DND-41 (cell line): ENCODE data around the gene KCNIP1.

Experiments used
- ATAC-seq: fragments of 200-7000 bp; cut with Tn5 transposase; 3 replicates; pipeline ENCODE4 v1.9.1; 2021; ENCODE audit warnings: low read depth; ENCODE audit not compliant: insufficient read depth
- DNase-seq: peaks from one replicate; pipeline ENCODE4 v3.0.0-alpha.2; 2020
- H2AFZ ChIP-seq: 2 replicates; pipeline ENCODE4 v1.6.0; 2012; ENCODE audit warnings: low read depth, low read length
- H3K27ac ChIP-seq: 2 replicates; pipeline ENCODE4 v1.5.1; 2012; ENCODE audit warnings: low read length, inconsistent platforms
- H3K27me3 ChIP-seq: fragments of 200-600 bp; sonication (generic); 2 replicates; pipeline ENCODE4 v1.6.0; 2012; ENCODE audit warnings: low read length, mild to moderate bottlenecking, inconsistent platforms; ENCODE audit not compliant: insufficient read depth, poor library complexity
- H3K36me3 ChIP-seq: 2 replicates; pipeline ENCODE4 v1.5.1; 2012; ENCODE audit warnings: low read length, inconsistent platforms; ENCODE audit not compliant: insufficient read depth
- H3K4me1 ChIP-seq: 2 replicates; pipeline ENCODE4 v1.5.1; 2012; ENCODE audit warnings: mild to moderate bottlenecking, low read length; ENCODE audit not compliant: insufficient read depth
- H3K4me2 ChIP-seq: 2 replicates; pipeline ENCODE4 v1.6.0; 2012; ENCODE audit warnings: mild to moderate bottlenecking, moderate library complexity, low read length, inconsistent platforms; ENCODE audit not compliant: insufficient read depth
- H3K4me3 ChIP-seq, 2 experiments: fragments of 200-600 bp in 1 of 2; shearing (Covaris generic) in 1 of 2; 2 replicates each; pipeline ENCODE4 v1.5.1; 2012 to 2016; ENCODE audit warnings: inconsistent platforms in 2 of 2, low read length in 2 of 2, mild to moderate bottlenecking in 2 of 2, low read depth in 1 of 2, moderate library complexity in 1 of 2
- H3K79me2 ChIP-seq: 2 replicates; pipeline ENCODE4 v1.6.0; 2012; ENCODE audit warnings: low read length, inconsistent platforms; ENCODE audit not compliant: insufficient read depth
- H3K9ac ChIP-seq: 2 replicates; pipeline ENCODE4 v1.6.0; 2012; ENCODE audit warnings: low read depth, mild to moderate bottlenecking, inconsistent platforms, low read length, moderate library complexity
- H3K9me3 ChIP-seq: 2 replicates; pipeline ENCODE4 v1.5.1; 2012; ENCODE audit warnings: low read length, moderate library complexity, mild to moderate bottlenecking, inconsistent platforms; ENCODE audit not compliant: insufficient read depth, severe bottlenecking
- H4K20me1 ChIP-seq: 2 replicates; pipeline ENCODE4 v1.6.0; 2012; ENCODE audit warnings: low read length; ENCODE audit not compliant: insufficient read depth
- CTCF ChIP-seq: IDR thresholded peaks from 2 replicates; pipeline ENCODE4 v1.5.1; 2012; ENCODE audit warnings: borderline replicate concordance, low read length, moderate library complexity, mild to moderate bottlenecking; ENCODE audit not compliant: poor library complexity, severe bottlenecking; ENCODE audit errors: extremely low read depth
- EZH2 ChIP-seq: IDR thresholded peaks from 3 replicates; pipeline ENCODE4 v1.6.1; 2012; ENCODE audit warnings: borderline replicate concordance, low read depth, mild to moderate bottlenecking, moderate library complexity, low read length, inconsistent platforms; ENCODE audit not compliant: severe bottlenecking

Gene KCNIP1

GRCh38 chr5:170749911-170750431, 246.2 kb downstream of the KCNIP1 start:
- no peaks in the 10 kb centered on the region for H4K20me1 ChIP-seq
- DNase-seq (no peak), ATAC-seq (no peak)
- no peaks in the 10 kb centered on the region for H3K36me3 ChIP-seq
- H3K27ac ChIP-seq: no peak overlapping the region
- no peak overlapping the region for H3K9ac ChIP-seq
- H3K27me3 ChIP-seq: no peaks in the 10 kb centered on the region
- no peaks in the 10 kb centered on the region for H3K9me3 ChIP-seq
- H2AFZ ChIP-seq: no peak overlapping the region
- H3K79me2 ChIP-seq: no peaks in the 10 kb centered on the region
- H3K4me1 ChIP-seq: no peaks in the 10 kb centered on the region
- no peak for TF ChIP-seq EZH2
- no peak for TF ChIP-seq CTCF
- no peak overlapping the region for H3K4me3 ChIP-seq
- no peak overlapping the region for H3K4me2 ChIP-seq

DNA sequence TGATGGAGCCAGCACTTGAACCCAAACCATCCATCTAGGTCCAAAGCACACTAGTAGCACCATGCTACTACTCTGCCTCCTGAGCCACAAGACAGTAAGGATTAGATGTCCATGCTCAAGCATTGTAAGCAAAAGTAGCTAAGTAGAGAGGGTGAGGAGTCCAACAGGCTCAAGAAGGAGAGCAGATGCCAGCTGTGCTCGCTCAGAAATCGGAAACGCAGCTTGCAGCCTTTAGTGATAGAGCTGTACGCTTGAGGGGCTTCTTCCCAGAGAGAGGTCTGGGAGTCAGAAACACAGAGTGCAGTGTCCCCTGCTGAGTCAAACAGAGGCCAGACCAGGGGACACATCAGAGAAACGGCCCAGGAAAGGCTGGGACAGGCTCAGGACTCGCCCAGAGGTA, 247.0 kb downstream of the KCNIP1 start:
- Histone ChIP-seq H3K4me2 (no peak overlapping the region), H3K27me3 (no peaks in the 10 kb centered on the region), H3K4me1 (no peaks in the 10 kb centered on the region), H3K4me3 (no peak overlapping the region), H2AFZ (no peak overlapping the region), H3K79me2 (no peaks in the 10 kb centered on the region), H3K9me3 (no peaks in the 10 kb centered on the region), H3K9ac (no peak overlapping the region), H3K36me3 (no peaks in the 10 kb centered on the region), H3K27ac (no peak overlapping the region), H4K20me1 (no peaks in the 10 kb centered on the region)
- no peak for DNase-seq
- no peak for ATAC-seq
- TF ChIP-seq CTCF: no peak
- TF ChIP-seq EZH2: no peak

GRCh38 chr5:170751631-170752030, 247.8 kb downstream of the KCNIP1 start:
- H3K36me3 ChIP-seq: no peaks in the 10 kb centered on the region
- no peak overlapping the region for H3K27ac ChIP-seq
- no peaks in the 10 kb centered on the region for H4K20me1 ChIP-seq
- H3K9me3 ChIP-seq: no peaks in the 10 kb centered on the region
- H3K79me2 ChIP-seq: no peaks in the 10 kb centered on the region
- H3K4me2 ChIP-seq: no peak overlapping the region
- ATAC-seq: no peak
- no peaks in the 10 kb centered on the region for H3K4me1 ChIP-seq
- H3K9ac ChIP-seq: no peak overlapping the region
- H3K4me3 ChIP-seq: no peak overlapping the region
- H3K27me3 ChIP-seq: no peaks in the 10 kb centered on the region
- TF ChIP-seq EZH2: no peak
- TF ChIP-seq CTCF: no peak
- no peak for DNase-seq
- H2AFZ ChIP-seq: no peak overlapping the region
